GM06990 (cell line): ENCODE measurements around the gene ADAMTSL2.

Experiments
- DNase-seq: peaks from one replicate; pipeline ENCODE4 v3.0.0-alpha.2; 2011; ENCODE audit not compliant: insufficient read length; ENCODE audit errors: extremely low read depth
- H3K27me3 ChIP-seq: replicated peaks from 2 replicates; pipeline ENCODE4 v1.6.0; 2011; ENCODE audit warnings: low read length; ENCODE audit not compliant: control insufficient read depth, insufficient read depth
- H3K36me3 ChIP-seq: 2 replicates; pipeline ENCODE4 v1.5.1; 2011; ENCODE audit warnings: low read length; ENCODE audit not compliant: control insufficient read depth, insufficient read depth
- H3K4me3 ChIP-seq: replicated peaks from 2 replicates; pipeline ENCODE4 v1.5.1; 2011; ENCODE audit warnings: low read depth, mild to moderate bottlenecking, control low read depth, low read length
- CTCF ChIP-seq: IDR thresholded peaks from 2 replicates; pipeline ENCODE4 v1.5.1; 2011; ENCODE audit warnings: low read length, control low read depth, mild to moderate bottlenecking, inconsistent platforms; ENCODE audit not compliant: insufficient read depth, poor library complexity, severe bottlenecking

The ADAMTSL2 gene

GRCh38 chr9:133575186-133576030 lies 40.9 kb downstream of the ADAMTSL2 start:
- no peak overlapping the region for H3K4me3 ChIP-seq
- TF ChIP-seq CTCF, result no peak
- H3K36me3 ChIP-seq, result no peaks in the 10 kb centered on the region
- DNase-seq, result no peak
- H3K27me3 ChIP-seq, result no peaks in the 10 kb centered on the region; the same call in 1 of the 2 replicates

GRCh38 chr9:133576031-133576874 lies 41.7 kb downstream of the ADAMTSL2 start:
- no peak overlapping the region for H3K4me3 ChIP-seq
- DNase-seq, result no peak

GRCh38 chr9:133576875-133577736 lies 42.6 kb downstream of the ADAMTSL2 start:
- no peaks in the 10 kb centered on the region for H3K36me3 ChIP-seq
- no peak for DNase-seq
- no peak for TF ChIP-seq CTCF
- no peaks in the 10 kb centered on the region; the same call in none of the 2 replicates for H3K27me3 ChIP-seq
- H3K4me3 ChIP-seq, result no peak overlapping the region

More at GRCh38 chr9:133576031-133576874, 41.7 kb downstream of the ADAMTSL2 start:
- no peaks in the 10 kb centered on the region for H3K36me3 ChIP-seq
- TF ChIP-seq CTCF, result no peak
- no peaks in the 10 kb centered on the region; the same call in none of the 2 replicates for H3K27me3 ChIP-seq

GRCh38 chr9:133577737-133578112 lies 43.2 kb downstream of the ADAMTSL2 start:
- no peak for TF ChIP-seq CTCF
- no peak for DNase-seq
- no peak overlapping the region for H3K4me3 ChIP-seq
- no peaks in the 10 kb centered on the region; the same call in none of the 2 replicates for H3K27me3 ChIP-seq
- no peaks in the 10 kb centered on the region for H3K36me3 ChIP-seq
